Small intestine (tissue), 7 donors: ENCODE measurements around the gene DLK1. TPM values are rescaled to one million over a fixed set of nuclear protein-coding genes. Genes with fewer than 3 reads are reported as not detected.

Source experiments
- DNase-seq, 2 donors: peaks; one replicate each; pipeline versions ENCODE4 v3.0.0 to v3.0.0-alpha.2; 2013
- FAIRE-seq: peaks from 2 replicates; lab custom pipeline; 2012; peaks lifted over from hg19 to GRCh38; lab: Jason Lieb, UNC
- H3K27ac ChIP-seq, 3 donors: one replicate each; pipeline ENCODE4 v1.5.1; 2013; ENCODE audit warnings: low read length in 2 of 3, mild to moderate bottlenecking in 2 of 3, control low read depth in 1 of 3, inconsistent platforms in 1 of 3, low read depth in 1 of 3, moderate library complexity in 1 of 3
- H3K27me3 ChIP-seq, 3 donors: one replicate each; pipeline ENCODE4 v1.6.1; 2013; ENCODE audit warnings: low read length in 3 of 3, inconsistent platforms in 1 of 3; ENCODE audit not compliant: control insufficient read depth in 3 of 3, insufficient read depth in 3 of 3
- H3K36me3 ChIP-seq, 3 donors: one replicate each; pipeline ENCODE4 v1.6.1; 2013; ENCODE audit warnings: low read length in 3 of 3, inconsistent platforms in 1 of 3, low read depth in 1 of 3, mild to moderate bottlenecking in 1 of 3, moderate library complexity in 1 of 3; ENCODE audit not compliant: control insufficient read depth in 3 of 3, insufficient read depth in 2 of 3
- H3K4me1 ChIP-seq, 3 donors: one replicate each; pipeline ENCODE4 v1.6.1; 2013; ENCODE audit warnings: low read length in 2 of 3, inconsistent platforms in 1 of 3, low read depth in 1 of 3, mild to moderate bottlenecking in 1 of 3, moderate library complexity in 1 of 3; ENCODE audit not compliant: control insufficient read depth in 3 of 3, insufficient read depth in 2 of 3
- H3K4me3 ChIP-seq, 3 donors: one replicate each; pipeline ENCODE4 v1.5.1; 2013; ENCODE audit warnings: low read length in 3 of 3, control low read depth in 1 of 3, inconsistent platforms in 1 of 3, low read depth in 1 of 3, mild to moderate bottlenecking in 1 of 3, moderate library complexity in 1 of 3
- H3K9me3 ChIP-seq, 2 donors: one replicate each; pipeline ENCODE4 v1.6.1; 2013; ENCODE audit warnings: low read depth in 1 of 2, low read length in 1 of 2; ENCODE audit not compliant: control insufficient read depth in 2 of 2, insufficient read depth in 1 of 2
- WGBS, 3 donors: extraction: QIAGEN DNeasy Blood & Tissue Kit; methylation state at CpG; one replicate each; pipeline ENCODE4 v1.1.7; 2013; 5-methylcytosine and 5-hydroxymethylcytosine counted together
- polyA plus RNA-seq, 4 donors: library from polyadenylated mRNA; stranded (reverse) in 3 of 4; unstranded in 1 of 4; fragments of 200-250 nt in 3 of 4; fragments of 120-200 nt in 1 of 4; gene quantifications; one replicate each; pipeline versions ENCODE4 v1.2.1 to v1.2.3, GENCODE V29; 2013
- donor health status: healthy with polysubstance abuse.
- donor health status: control.
- donor health status: control.
- donor health status: Bipolar disorder and iron deficiency.
- donor health status: healthy.

DLK1 gene
- polyA plus RNA-seq, 4 donors = 0.04 to 7.9 (median 0.72) TPM

- 57 to 58% (median 57%) methylated on average over 3 of the region's 3 CpGs for WGBS, 3 donors
- Histone ChIP-seq H3K27me3 (no peaks in the 10 kb centered on the region), H3K4me1 (no peaks in the 10 kb centered on the region), H3K4me3 (no peak overlapping the region), H3K9me3 (peaks cover 0 to 7% of the 10 kb centered on the region in 2 donors), H3K27ac (no peak overlapping the region), H3K36me3 (no peaks in the 10 kb centered on the region)
- DNase-seq (no peak), FAIRE-seq (no peak)
These were observed 15.3 kb downstream of the DLK1 start for GRCh38 chr14:100741966-100742365.

DNA sequence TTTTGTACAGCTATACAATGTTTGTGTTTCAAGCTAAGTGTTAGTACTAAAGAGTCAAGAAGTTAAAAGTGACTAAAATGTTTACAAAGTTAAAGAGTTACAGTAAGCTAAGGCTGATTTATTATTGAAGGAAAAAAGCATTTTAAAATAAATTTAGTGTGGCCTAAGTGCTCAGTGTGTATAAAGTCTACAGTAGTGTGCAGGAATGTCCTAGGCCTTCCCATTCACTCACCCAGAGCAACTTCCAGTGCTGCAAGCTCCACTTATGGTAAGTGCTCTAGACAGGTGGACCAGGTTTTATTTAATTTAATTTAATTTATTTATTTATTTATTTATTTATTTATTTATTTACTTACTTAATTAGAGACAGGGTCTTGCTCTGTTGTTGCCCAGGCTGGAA lies 19.6 kb downstream of the DLK1 start:
- no peaks in the 10 kb centered on the region for H3K27me3 ChIP-seq
- H3K4me1 ChIP-seq = no peaks in the 10 kb centered on the region
- no peaks in the 10 kb centered on the region for H3K36me3 ChIP-seq
- H3K9me3 ChIP-seq = peaks cover 0 to under 1% of the 10 kb centered on the region in 2 donors
- H3K27ac ChIP-seq = no peak overlapping the region
- no peak for FAIRE-seq
- no peak overlapping the region for H3K4me3 ChIP-seq
- DNase-seq = no peak

DNA sequence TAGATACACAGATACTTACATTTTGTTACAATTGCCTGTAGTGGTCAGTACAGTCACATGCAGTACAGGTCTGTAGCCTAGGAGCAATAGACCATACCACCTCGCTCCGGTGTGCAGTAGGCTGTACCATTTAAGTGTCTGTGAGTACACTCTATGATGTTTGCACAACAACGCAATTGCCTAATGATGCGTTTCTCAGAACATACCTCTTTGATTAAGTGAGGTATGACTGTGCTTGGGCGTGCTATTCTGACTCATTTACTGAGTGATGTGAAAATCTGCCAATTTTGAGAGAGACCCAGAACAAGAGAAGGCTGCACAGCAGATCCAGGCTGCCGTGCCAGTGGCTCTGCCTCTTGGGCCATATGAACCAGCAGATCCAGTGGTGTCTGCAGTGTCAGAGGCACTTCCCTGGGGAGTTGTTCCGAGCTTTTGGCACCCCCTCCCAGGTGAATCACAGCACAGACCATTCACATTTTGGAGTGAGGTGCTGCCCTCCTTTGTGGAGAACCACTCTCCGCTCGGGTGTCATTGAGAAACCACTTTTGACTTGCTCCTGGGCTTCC lies 20.4 kb downstream of the DLK1 start:
- Histone ChIP-seq H3K4me3 (no peak overlapping the region), H3K27me3 (no peaks in the 10 kb centered on the region), H3K36me3 (no peaks in the 10 kb centered on the region), H3K27ac (no peak overlapping the region), H3K4me1 (no peaks in the 10 kb centered on the region), H3K9me3 (no peaks in the 10 kb centered on the region)
- DNase-seq (no peak), FAIRE-seq (no peak)
- 54 to 77% (median 54%) methylated on average over 9 of the region's 9 CpGs for WGBS, 3 donors

- 77 to 89% (median 88%) methylated on average over 8 of the region's 8 CpGs for WGBS, 3 donors
- Histone ChIP-seq H3K4me3 (no peak overlapping the region), H3K9me3 (no peaks in the 10 kb centered on the region), H3K4me1 (no peaks in the 10 kb centered on the region), H3K27me3 (no peaks in the 10 kb centered on the region), H3K36me3 (no peaks in the 10 kb centered on the region), H3K27ac (no peak overlapping the region)
- FAIRE-seq = no peak
- no peak for DNase-seq
These were observed 21.0 kb downstream of the DLK1 start for GRCh38 chr14:100747736-100748135.

- DNase-seq (no peak), FAIRE-seq (no peak)
- no peak overlapping the region for H3K27ac ChIP-seq
- H3K4me1 ChIP-seq = no peaks in the 10 kb centered on the region
- H3K9me3 ChIP-seq = no peaks in the 10 kb centered on the region
- H3K36me3 ChIP-seq = no peaks in the 10 kb centered on the region
- peaks cover 0 to 3% (median 0%) of the 10 kb centered on the region in 3 donors for H3K27me3 ChIP-seq
- no peak overlapping the region for H3K4me3 ChIP-seq
- WGBS, 3 donors = 66 to 71% (median 70%) methylated on average over 5 of the region's 5 CpGs
These were observed 21.7 kb downstream of the DLK1 start for GRCh38 chr14:100748403-100748802.

GRCh38 chr14:100748944-100749343 lies 22.3 kb downstream of the DLK1 start:
- no peak overlapping the region for H3K4me3 ChIP-seq
- no peak for DNase-seq
- no peaks in the 10 kb centered on the region for H3K4me1 ChIP-seq
- peaks cover 0 to 4% (median 0%) of the 10 kb centered on the region in 3 donors for H3K27me3 ChIP-seq
- no peaks in the 10 kb centered on the region for H3K36me3 ChIP-seq
- no peaks in the 10 kb centered on the region for H3K9me3 ChIP-seq
- FAIRE-seq = no peak
- no peak overlapping the region for H3K27ac ChIP-seq
- WGBS, 3 donors = 72 to 91% (median 79%) methylated on average over 8 of the region's 8 CpGs

DNA sequence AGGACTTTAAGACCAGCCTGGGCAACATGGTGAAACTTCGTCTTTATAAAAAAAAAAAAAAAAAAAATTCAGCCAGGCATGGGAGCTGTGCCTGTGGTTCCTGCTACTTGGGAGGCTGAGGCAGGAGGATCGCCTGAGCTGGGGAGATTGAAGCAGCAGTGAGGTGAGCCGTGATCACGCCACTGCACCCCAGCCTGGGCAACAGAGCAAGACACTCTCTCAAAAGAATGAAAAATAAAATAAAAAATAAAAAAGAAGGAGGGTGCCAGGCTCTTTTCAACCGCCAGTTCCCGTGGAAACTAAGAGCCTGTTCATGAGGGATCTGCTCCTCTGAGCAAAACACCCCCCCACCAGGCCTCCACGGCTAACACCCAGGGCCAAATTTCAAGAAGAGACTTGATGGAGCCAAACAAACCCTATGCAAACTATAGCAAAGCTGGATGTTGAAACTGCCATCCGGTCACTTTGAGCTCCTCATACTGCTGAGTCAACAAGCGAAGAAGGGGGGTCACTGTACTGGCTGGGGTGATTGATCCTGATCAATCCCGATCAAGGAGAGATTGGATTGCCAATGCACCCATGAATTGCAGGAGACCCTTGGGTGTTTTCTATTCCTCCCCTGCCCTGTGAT lies 23.4 kb downstream of the DLK1 start:
- DNase-seq (no peak), FAIRE-seq (no peak)
- Histone ChIP-seq H3K9me3 (no peaks in the 10 kb centered on the region), H3K4me1 (no peaks in the 10 kb centered on the region), H3K27me3 (peaks cover 0 to 4% (median 0%) of the 10 kb centered on the region in 3 donors), H3K27ac (no peak overlapping the region), H3K4me3 (no peak overlapping the region), H3K36me3 (no peaks in the 10 kb centered on the region)
- WGBS, 3 donors = 86 to 90% (median 88%) methylated on average over 10 of the region's 10 CpGs

- no peak overlapping the region for H3K27ac ChIP-seq
- DNase-seq (no peak), FAIRE-seq (no peak)
- no peaks in the 10 kb centered on the region for H3K9me3 ChIP-seq
- 82 to 88% (median 84%) methylated on average over 17 of the region's 17 CpGs for WGBS, 3 donors
- H3K4me3 ChIP-seq = no peak overlapping the region
- no peaks in the 10 kb centered on the region for H3K4me1 ChIP-seq
- no peaks in the 10 kb centered on the region for H3K36me3 ChIP-seq
- H3K27me3 ChIP-seq = peaks cover 0 to 4% (median 0%) of the 10 kb centered on the region in 3 donors
These were observed 24.3 kb downstream of the DLK1 start for GRCh38 chr14:100750762-100751699.
